ENCODE results near the gene PROSER2. TPM values are rescaled to one million over a fixed set of nuclear protein-coding genes. Genes with fewer than 3 reads are reported as not detected.

The PROSER2 gene
- total and polyA plus RNA-seq, 3 experiments from 2014 or later: 1.5 to 2.4 (median 1.7) TPM

GRCh38 chr10:11866199-11866925 is 43.2 kb downstream of the PROSER2 start:
- no peaks in the 10 kb centered on the region for H3K9me3 Mint-ChIP-seq
- Histone ChIP-seq H3K27ac (ENCODE audit: low read depth, low read length) (no peak overlapping the region), H3K9me3 (ENCODE audit: low read length) (no peaks in the 10 kb centered on the region), H3K36me3 (ENCODE audit: insufficient read depth, low read length) (no peaks in the 10 kb centered on the region), H3K4me3 (ENCODE audit: low read length) (no peak overlapping the region), H3K27me3 (ENCODE audit: insufficient read depth, low read length, poor library complexity, severe bottlenecking) (no peaks in the 10 kb centered on the region), H3K4me1 (ENCODE audit: insufficient read depth, low read length) (peaks cover 27% of the 10 kb centered on the region)
- POLR2A ChIA-PET: no interaction called here
- peaks cover 23 to 52% (median 47%) of the 10 kb centered on the region in 3 donors for H3K4me1 Mint-ChIP-seq
- DNase-seq: peak in 1 of 5 donors; percentile 18
- H3K27me3 Mint-ChIP-seq: peaks cover 0 to 11% of the 10 kb centered on the region in 2 donors
- no peaks in the 10 kb centered on the region for H3K36me3 Mint-ChIP-seq
- CTCF ChIA-PET: no interaction called here
- H3K4me3 Mint-ChIP-seq: no peak overlapping the region
- H3K27ac Mint-ChIP-seq: peak overlapping the region in 1 of 8 donors; percentile 23

GRCh38 chr10:11869219-11869618 is 46.1 kb downstream of the PROSER2 start:
- ChIA-PET CTCF (no interaction called here), POLR2A (no interaction called here)
- no peak overlapping the region for H3K27ac Mint-ChIP-seq
- no peak for DNase-seq
- Histone ChIP-seq H3K9me3 (ENCODE audit: low read length) (no peaks in the 10 kb centered on the region), H3K27me3 (ENCODE audit: insufficient read depth, low read length, poor library complexity, severe bottlenecking) (no peaks in the 10 kb centered on the region), H3K4me1 (ENCODE audit: insufficient read depth, low read length) (peaks cover 16% of the 10 kb centered on the region), H3K36me3 (ENCODE audit: insufficient read depth, low read length) (no peaks in the 10 kb centered on the region), H3K4me3 (ENCODE audit: low read length) (no peak overlapping the region), H3K27ac (ENCODE audit: low read depth, low read length) (no peak overlapping the region)
- no peaks in the 10 kb centered on the region for H3K36me3 Mint-ChIP-seq
- H3K9me3 Mint-ChIP-seq: no peaks in the 10 kb centered on the region
- H3K4me1 Mint-ChIP-seq: peaks cover 9 to 35% (median 29%) of the 10 kb centered on the region in 3 donors
- peaks cover 0 to 9% of the 10 kb centered on the region in 2 donors for H3K27me3 Mint-ChIP-seq
- no peak overlapping the region for H3K4me3 Mint-ChIP-seq

- Histone ChIP-seq H3K4me3 (ENCODE audit: low read length) (no peak overlapping the region), H3K4me1 (ENCODE audit: insufficient read depth, low read length) (peaks cover 21% of the 10 kb centered on the region), H3K27me3 (ENCODE audit: insufficient read depth, low read length, poor library complexity, severe bottlenecking) (no peaks in the 10 kb centered on the region), H3K27ac (ENCODE audit: low read depth, low read length) (no peak overlapping the region), H3K36me3 (ENCODE audit: insufficient read depth, low read length) (no peaks in the 10 kb centered on the region), H3K9me3 (ENCODE audit: low read length) (no peaks in the 10 kb centered on the region)
- peaks cover 11 to 35% (median 32%) of the 10 kb centered on the region in 3 donors for H3K4me1 Mint-ChIP-seq
- H3K27me3 Mint-ChIP-seq: peaks cover 0 to 9% of the 10 kb centered on the region in 2 donors
- no peak overlapping the region for H3K27ac Mint-ChIP-seq
- peak in 1 of 5 donors; percentile 15 for DNase-seq
- ChIA-PET POLR2A (no interaction called here), CTCF (no interaction called here)
- no peaks in the 10 kb centered on the region for H3K36me3 Mint-ChIP-seq
- no peaks in the 10 kb centered on the region for H3K9me3 Mint-ChIP-seq
- H3K4me3 Mint-ChIP-seq: no peak overlapping the region
Measured at GRCh38 chr10:11869743-11870460, 46.7 kb downstream of the PROSER2 start.

- Mint-ChIP-seq H3K4me3 (no peak overlapping the region), H3K27ac (no peak overlapping the region), H3K9me3 (no peaks in the 10 kb centered on the region), H3K27me3 (peaks cover 0 to 9% of the 10 kb centered on the region in 2 donors), H3K36me3 (no peaks in the 10 kb centered on the region), H3K4me1 (peaks cover 14 to 37% (median 30%) of the 10 kb centered on the region in 3 donors)
- H3K4me1 ChIP-seq (ENCODE audit: insufficient read depth, low read length): peaks cover 26% of the 10 kb centered on the region
- no peaks in the 10 kb centered on the region for H3K27me3 ChIP-seq (ENCODE audit: insufficient read depth, low read length, poor library complexity, severe bottlenecking)
- no peaks in the 10 kb centered on the region for H3K36me3 ChIP-seq (ENCODE audit: insufficient read depth, low read length)
- CTCF ChIA-PET: no interaction called here
- H3K4me3 ChIP-seq (ENCODE audit: low read length): no peak overlapping the region
- POLR2A ChIA-PET: no interaction called here
- H3K9me3 ChIP-seq (ENCODE audit: low read length): no peaks in the 10 kb centered on the region
- no peak for DNase-seq
- no peak overlapping the region for H3K27ac ChIP-seq (ENCODE audit: low read depth, low read length)
Measured at GRCh38 chr10:11870461-11870780, 47.3 kb downstream of the PROSER2 start.

- CTCF ChIA-PET: no interaction called here
- peaks cover 0 to 9% of the 10 kb centered on the region in 2 donors for H3K27me3 Mint-ChIP-seq
- no peaks in the 10 kb centered on the region for H3K36me3 Mint-ChIP-seq
Measured at GRCh38 chr10:11870900-11871400, 47.8 kb downstream of the PROSER2 start.

GRCh38 chr10:11871466-11871865 is 48.3 kb downstream of the PROSER2 start:
- peaks cover 18 to 42% (median 33%) of the 10 kb centered on the region in 3 donors for H3K4me1 Mint-ChIP-seq
- Histone ChIP-seq H3K4me1 (ENCODE audit: insufficient read depth, low read length) (peaks cover 26% of the 10 kb centered on the region), H3K27ac (ENCODE audit: low read depth, low read length) (no peak overlapping the region), H3K9me3 (ENCODE audit: low read length) (no peaks in the 10 kb centered on the region), H3K27me3 (ENCODE audit: insufficient read depth, low read length, poor library complexity, severe bottlenecking) (no peaks in the 10 kb centered on the region), H3K36me3 (ENCODE audit: insufficient read depth, low read length) (no peaks in the 10 kb centered on the region), H3K4me3 (ENCODE audit: low read length) (no peak overlapping the region)
- H3K9me3 Mint-ChIP-seq: no peaks in the 10 kb centered on the region
- peak overlapping the region in 4 of 8 donors; percentile 11 to 61 (median 20) for H3K27ac Mint-ChIP-seq
- DNase-seq: peak in 1 of 5 donors; percentile 42
- ChIA-PET POLR2A (no interaction called here), CTCF (no interaction called here)
- H3K4me3 Mint-ChIP-seq: peak overlapping the region in 3 of 7 donors; percentile 16 to 52 (median 35)
- peaks cover 0 to 9% of the 10 kb centered on the region in 2 donors for H3K27me3 Mint-ChIP-seq
- H3K36me3 Mint-ChIP-seq: no peaks in the 10 kb centered on the region

More at GRCh38 chr10:11870900-11871400, 47.8 kb downstream of the PROSER2 start:
- Histone ChIP-seq H3K9me3 (ENCODE audit: low read length) (no peaks in the 10 kb centered on the region), H3K36me3 (ENCODE audit: insufficient read depth, low read length) (no peaks in the 10 kb centered on the region), H3K27ac (ENCODE audit: low read depth, low read length) (no peak overlapping the region), H3K4me3 (ENCODE audit: low read length) (no peak overlapping the region), H3K27me3 (ENCODE audit: insufficient read depth, low read length, poor library complexity, severe bottlenecking) (no peaks in the 10 kb centered on the region), H3K4me1 (ENCODE audit: insufficient read depth, low read length) (peaks cover 26% of the 10 kb centered on the region)
- no peak for DNase-seq
- Mint-ChIP-seq H3K9me3 (no peaks in the 10 kb centered on the region), H3K4me1 (peaks cover 15 to 39% (median 33%) of the 10 kb centered on the region in 3 donors), H3K4me3 (peak overlapping the region in 1 of 7 donors; percentile 35), H3K27ac (peak overlapping the region in 3 of 8 donors; percentile 11 to 61 (median 14))
- POLR2A ChIA-PET: no interaction called here

- DNase-seq: peak in 4 of 5 donors; percentile 19 to 57 (median 38)
- Mint-ChIP-seq H3K36me3 (no peaks in the 10 kb centered on the region), H3K4me3 (peak overlapping the region in 2 of 7 donors; percentile 10 to 15), H3K9me3 (no peaks in the 10 kb centered on the region), H3K27me3 (peaks cover 0 to 3% of the 10 kb centered on the region in 2 donors), H3K27ac (peak overlapping the region in 3 of 8 donors; percentile 17 to 46 (median 41)), H3K4me1 (peaks cover 18 to 42% (median 33%) of the 10 kb centered on the region in 3 donors)
- no peaks in the 10 kb centered on the region for H3K27me3 ChIP-seq (ENCODE audit: insufficient read depth, low read length, poor library complexity, severe bottlenecking)
- H3K4me3 ChIP-seq (ENCODE audit: low read length): no peak overlapping the region
- no peaks in the 10 kb centered on the region for H3K9me3 ChIP-seq (ENCODE audit: low read length)
- H3K36me3 ChIP-seq (ENCODE audit: insufficient read depth, low read length): no peaks in the 10 kb centered on the region
- peaks cover 26% of the 10 kb centered on the region for H3K4me1 ChIP-seq (ENCODE audit: insufficient read depth, low read length)
- POLR2A ChIA-PET: no interaction called here
- CTCF ChIA-PET: interaction anchor here (0.8 to 1.2 kb wide), 2 partner anchors 112 to 159 kb away, joined by 3 read pairs; no protein-coding TSS in a partner anchor
- H3K27ac ChIP-seq (ENCODE audit: low read depth, low read length): no peak overlapping the region
Measured at GRCh38 chr10:11874568-11875493, 51.7 kb downstream of the PROSER2 start.
